GM12874 (cell line): Measurements from ENCODE around the gene ELANE.

Experiments
- TF ChIP-seq, protein P1 (sequence below): IDR thresholded peaks from 2 replicates; pipeline ENCODE4 v1.5.1; 2011; ENCODE audit warnings: low read depth, mild to moderate bottlenecking, control low read depth, low read length, moderate library complexity; ENCODE audit not compliant: insufficient read depth

Gene ELANE

DNA sequence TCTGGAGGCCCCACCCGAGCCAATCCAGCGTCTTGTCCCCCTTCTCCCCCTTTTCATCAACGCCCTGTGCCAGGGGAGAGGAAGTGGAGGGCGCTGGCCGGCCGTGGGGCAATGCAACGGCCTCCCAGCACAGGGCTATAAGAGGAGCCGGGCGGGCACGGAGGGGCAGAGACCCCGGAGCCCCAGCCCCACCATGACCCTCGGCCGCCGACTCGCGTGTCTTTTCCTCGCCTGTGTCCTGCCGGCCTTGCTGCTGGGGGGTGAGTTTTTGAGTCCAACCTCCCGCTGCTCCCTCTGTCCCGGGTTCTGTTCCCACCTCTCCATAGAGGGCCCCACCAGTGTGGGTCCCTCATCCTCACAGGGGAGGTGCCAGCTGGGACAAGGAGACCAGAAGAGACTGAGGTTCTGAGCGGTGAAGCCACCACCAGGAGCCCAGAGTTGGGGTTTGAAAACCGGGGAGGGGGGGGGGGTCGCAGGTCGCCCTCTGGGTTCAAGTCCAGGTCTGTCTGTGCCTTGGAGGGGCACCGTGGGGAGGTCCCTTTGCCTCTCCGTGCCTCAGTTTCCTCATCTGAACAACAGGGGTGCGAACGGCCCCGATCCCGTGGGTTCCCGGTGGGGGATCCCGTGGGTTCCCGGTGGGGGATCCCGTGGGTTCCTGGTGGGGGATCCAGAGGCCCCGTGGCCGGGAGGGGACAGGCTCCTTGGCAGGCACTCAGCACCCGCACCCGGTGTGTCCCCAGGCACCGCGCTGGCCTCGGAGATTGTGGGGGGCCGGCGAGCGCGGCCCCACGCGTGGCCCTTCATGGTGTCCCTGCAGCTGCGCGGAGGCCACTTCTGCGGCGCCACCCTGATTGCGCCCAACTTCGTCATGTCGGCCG, at the start of gene ELANE:
Gene ELANE (plus strand): TSS at position 168 of the 878 bp plus-strand sequence. CDS start 26 bp downstream, at position 194.
- TF ChIP-seq, protein P1, sequence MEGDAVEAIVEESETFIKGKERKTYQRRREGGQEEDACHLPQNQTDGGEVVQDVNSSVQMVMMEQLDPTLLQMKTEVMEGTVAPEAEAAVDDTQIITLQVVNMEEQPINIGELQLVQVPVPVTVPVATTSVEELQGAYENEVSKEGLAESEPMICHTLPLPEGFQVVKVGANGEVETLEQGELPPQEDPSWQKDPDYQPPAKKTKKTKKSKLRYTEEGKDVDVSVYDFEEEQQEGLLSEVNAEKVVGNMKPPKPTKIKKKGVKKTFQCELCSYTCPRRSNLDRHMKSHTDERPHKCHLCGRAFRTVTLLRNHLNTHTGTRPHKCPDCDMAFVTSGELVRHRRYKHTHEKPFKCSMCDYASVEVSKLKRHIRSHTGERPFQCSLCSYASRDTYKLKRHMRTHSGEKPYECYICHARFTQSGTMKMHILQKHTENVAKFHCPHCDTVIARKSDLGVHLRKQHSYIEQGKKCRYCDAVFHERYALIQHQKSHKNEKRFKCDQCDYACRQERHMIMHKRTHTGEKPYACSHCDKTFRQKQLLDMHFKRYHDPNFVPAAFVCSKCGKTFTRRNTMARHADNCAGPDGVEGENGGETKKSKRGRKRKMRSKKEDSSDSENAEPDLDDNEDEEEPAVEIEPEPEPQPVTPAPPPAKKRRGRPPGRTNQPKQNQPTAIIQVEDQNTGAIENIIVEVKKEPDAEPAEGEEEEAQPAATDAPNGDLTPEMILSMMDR, result no peak

DNA sequence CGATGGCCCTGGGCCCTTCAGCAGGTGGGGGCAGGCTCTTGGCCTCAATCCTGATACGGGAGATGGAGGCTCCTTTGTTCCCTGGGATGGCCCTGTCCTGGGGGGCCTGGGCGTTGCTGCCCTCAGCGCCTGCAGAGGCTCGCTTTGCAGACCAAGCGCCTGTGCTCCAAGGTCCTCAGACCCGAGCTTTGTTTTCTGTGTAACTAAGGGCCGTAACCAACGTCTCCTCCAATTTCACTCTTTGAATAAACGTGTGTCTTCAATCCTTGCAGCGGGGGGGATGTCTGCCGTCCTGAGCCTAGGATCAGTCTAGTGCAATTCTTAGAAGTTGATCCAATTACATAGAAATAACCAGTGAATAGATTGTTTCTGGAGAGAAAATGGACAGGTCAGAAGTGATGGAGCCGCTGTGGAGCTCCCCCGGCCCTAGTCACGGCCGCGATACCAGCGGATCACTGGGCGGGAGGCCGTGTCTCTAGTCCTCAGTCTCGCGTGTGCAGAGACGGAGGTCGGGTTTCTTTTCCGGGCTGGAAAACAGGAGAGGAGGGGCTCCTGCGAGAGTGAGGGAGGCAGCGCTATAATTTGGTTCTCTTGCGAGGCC, 49.5 kb upstream of the ELANE start:
- TF ChIP-seq, protein P1, result no peak

DNA sequence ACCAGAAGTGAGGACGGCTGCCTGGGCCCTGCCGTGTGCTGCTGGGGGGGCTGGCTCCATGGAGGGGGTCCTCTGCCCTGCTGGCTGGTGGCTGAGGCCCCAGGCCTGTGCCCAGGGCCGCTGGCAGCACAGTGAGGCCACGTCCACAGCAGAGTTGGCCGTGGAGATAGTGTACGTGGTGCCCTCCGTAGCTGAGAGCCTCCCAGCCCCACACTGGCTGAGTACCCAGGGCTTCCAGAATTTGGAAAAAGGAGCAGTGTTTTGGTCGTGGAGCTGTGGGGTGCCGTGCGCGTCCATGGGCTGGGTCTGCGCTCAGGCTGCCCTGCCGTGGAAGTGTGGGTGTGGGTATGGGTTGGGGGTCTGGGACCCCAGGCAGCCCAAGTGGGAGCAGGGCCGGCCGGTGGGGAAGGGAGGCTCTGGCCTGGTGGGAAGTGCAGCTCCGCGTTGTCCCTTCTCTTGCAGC, 49.0 kb upstream of the ELANE start:
- TF ChIP-seq, protein P1, result no peak

DNA sequence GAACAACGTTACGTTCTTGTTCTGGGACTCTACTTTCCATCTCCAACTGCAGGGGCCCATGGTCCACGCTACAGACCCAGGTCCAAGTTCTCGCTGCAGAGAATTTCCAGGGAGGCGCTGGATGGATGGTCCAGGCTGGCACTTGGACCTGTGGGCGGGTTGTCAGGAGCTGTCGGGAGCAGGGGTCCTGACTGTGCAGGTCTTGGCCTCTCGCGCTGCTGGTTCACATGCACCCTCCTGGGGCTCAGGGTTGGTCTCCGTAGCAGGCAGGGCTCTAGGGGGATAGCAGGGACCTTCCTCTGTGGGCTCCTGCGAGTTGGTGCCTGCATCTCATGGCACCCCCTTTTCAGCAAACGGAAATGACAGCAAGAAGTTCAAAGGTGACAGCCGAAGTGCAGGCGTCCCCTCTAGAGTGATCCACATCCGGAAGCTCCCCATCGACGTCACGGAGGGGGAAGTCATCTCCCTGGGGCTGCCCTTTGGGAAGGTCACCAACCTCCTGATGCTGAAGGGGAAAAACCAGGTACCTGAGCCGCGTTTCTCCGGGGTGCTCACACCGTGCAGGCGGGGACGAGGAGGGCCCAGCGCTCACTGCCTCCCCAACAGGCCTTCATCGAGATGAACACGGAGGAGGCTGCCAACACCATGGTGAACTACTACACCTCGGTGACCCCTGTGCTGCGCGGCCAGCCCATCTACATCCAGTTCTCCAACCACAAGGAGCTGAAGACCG, 48.3 kb upstream of the ELANE start:
- TF ChIP-seq, protein P1, result no peak

DNA sequence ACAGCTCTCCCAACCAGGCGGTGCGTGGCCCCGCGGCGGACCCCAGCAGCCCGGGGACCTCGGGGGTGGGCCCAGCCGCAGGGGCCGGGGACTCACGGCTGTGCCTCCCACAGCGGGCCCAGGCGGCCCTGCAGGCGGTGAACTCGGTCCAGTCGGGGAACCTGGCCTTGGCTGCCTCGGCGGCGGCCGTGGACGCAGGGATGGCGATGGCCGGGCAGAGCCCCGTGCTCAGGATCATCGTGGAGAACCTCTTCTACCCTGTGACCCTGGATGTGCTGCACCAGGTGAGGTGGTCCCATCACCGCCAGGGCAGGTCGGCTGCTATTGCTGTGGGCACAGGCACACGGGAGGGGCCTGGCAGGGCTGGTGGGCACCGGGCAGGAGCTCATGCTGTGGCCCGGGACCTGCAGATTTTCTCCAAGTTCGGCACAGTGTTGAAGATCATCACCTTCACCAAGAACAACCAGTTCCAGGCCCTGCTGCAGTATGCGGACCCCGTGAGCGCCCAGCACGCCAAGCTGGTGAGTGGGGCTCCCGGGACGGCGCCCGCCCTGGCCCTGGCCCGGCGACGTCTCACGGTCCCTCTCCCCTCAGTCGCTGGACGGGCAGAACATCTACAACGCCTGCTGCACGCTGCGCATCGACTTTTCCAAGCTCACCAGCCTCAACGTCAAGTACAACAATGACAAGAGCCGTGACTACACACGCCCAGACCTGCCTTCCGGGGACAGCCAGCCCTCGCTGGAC, 47.5 kb upstream of the ELANE start:
- TF ChIP-seq, protein P1, result no peak

DNA sequence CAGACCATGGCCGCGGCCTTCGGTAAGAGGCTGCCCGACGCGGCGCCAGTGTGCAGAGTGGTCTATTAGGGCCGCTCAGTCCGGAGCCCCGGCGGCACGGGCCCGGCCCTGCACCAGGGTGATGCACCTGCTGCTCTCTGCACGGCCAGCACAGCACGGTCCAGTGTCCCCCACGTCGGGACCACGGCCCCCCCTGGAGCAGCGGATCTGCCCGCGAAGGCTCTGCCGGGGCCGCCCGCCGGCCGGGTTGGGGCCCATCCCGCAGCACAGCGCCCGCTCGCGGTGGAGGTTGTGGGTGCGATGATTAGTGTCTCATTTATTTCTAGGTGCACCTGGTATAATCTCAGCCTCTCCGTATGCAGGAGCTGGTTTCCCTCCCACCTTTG, 46.9 kb upstream of the ELANE start:
- TF ChIP-seq, protein P1, result no peak
